ENCODE data around the gene HRK.

GRCh38 chr12:116874324-116874995 lies 6.8 kb downstream of the HRK start:
- no peak for TF ChIP-seq TBX3 (IDR thresholded peaks at IDR 0.05; ENCODE audit: borderline replicate concordance)
- TF ChIP-seq ZHX1 (CRISPR knock-in tag; IDR thresholded peaks at IDR 0.05; ENCODE audit: low read depth), result no peak
- no peak for TF ChIP-seq DNMT3B (CRISPR knock-in tag; conservative IDR thresholded peaks at IDR 0.05)
- TF ChIP-seq XBP1 (CRISPR knock-in tag; IDR thresholded peaks at IDR 0.05), result no peak
- no peak for TF ChIP-seq CTCF (CRISPR knock-in tag; IDR thresholded peaks at IDR 0.05)
- no peak for TF ChIP-seq ZFP37 (CRISPR knock-in tag; IDR thresholded peaks at IDR 0.05; ENCODE audit: borderline replicate concordance)
- TF ChIP-seq NR2C2 (CRISPR knock-in tag; IDR thresholded peaks at IDR 0.05; ENCODE audit: borderline replicate concordance), result no peak
- TF ChIP-seq FOXK2 (IDR thresholded peaks at IDR 0.05), result no peak
- TF ChIP-seq JUND (CRISPR knock-in tag; IDR thresholded peaks at IDR 0.05), result no peak
- TF ChIP-seq ZBTB33 (CRISPR knock-in tag; IDR thresholded peaks at IDR 0.05), result no peak
